Keratinocyte (primary cell): ENCODE measurements around the gene ARID3A.

Experiments used
- EZH2 ChIP-seq: IDR thresholded peaks from one replicate; pipeline ENCODE4 v1.6.1; 2012; ENCODE audit warnings: inconsistent platforms, mild to moderate bottlenecking, low read length, moderate library complexity
- TF ChIP-seq, protein P1 (sequence below), 3 experiments: IDR thresholded peaks in 1 of 3; conservative IDR thresholded peaks in 1 of 3; optimal IDR thresholded peaks in 1 of 3; 2 replicates in 2 of 3; 3 replicates in 1 of 3; pipeline versions ENCODE3 to v1.5.1; 2011; ENCODE audit warnings: low read length in 3 of 3, mild to moderate bottlenecking in 3 of 3, moderate library complexity in 2 of 3, control low read depth in 1 of 3, inconsistent platforms in 1 of 3; ENCODE audit not compliant: insufficient read depth in 2 of 3; ENCODE audit errors: extremely low read depth in 1 of 3

DNA sequence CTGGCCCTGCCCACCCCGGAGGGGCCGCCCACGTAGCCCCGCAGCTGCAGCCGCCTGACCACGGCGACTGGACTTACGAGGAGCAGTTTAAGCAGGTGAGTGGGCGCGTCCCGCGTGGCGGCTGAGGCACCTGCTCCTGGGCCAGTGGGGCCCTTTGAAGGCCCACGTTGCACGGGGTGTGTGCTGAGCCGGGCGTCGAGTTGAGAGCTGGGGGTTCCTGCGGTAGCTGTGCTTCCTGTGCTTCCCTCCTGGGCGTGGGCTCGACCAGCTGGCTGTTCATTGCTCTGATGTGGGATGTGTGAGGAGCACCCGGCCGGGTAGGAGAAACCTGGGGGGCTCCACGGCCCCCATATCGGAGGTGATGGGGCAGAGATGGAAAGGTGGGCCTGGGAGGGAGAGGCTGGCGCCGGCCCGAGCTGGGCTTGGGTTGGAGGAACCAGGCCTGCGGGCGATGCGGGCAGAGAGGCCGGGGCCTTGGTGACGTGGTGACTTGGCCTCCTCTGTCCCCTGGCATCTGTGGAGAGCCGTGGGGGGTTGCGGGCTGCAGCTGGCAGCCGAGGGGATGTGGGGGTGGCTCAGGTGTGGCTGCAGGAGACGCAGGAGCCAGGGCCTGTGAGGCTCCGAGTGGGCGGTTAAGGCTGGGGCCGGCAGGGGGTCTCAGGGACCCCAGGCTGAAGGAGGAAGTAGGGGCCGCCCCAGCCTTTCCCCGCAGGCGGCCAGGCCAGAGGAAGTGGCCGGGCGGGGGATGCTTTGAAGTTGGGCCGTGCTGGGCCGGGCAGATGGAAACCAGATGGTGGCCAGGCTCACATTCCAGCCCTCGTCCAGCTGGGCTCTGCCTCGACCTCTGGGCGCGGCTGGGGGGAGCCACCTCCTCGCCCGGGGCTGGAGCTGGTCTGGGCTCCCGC, 7.1 kb downstream of the ARID3A start:
- TF ChIP-seq, protein P1, sequence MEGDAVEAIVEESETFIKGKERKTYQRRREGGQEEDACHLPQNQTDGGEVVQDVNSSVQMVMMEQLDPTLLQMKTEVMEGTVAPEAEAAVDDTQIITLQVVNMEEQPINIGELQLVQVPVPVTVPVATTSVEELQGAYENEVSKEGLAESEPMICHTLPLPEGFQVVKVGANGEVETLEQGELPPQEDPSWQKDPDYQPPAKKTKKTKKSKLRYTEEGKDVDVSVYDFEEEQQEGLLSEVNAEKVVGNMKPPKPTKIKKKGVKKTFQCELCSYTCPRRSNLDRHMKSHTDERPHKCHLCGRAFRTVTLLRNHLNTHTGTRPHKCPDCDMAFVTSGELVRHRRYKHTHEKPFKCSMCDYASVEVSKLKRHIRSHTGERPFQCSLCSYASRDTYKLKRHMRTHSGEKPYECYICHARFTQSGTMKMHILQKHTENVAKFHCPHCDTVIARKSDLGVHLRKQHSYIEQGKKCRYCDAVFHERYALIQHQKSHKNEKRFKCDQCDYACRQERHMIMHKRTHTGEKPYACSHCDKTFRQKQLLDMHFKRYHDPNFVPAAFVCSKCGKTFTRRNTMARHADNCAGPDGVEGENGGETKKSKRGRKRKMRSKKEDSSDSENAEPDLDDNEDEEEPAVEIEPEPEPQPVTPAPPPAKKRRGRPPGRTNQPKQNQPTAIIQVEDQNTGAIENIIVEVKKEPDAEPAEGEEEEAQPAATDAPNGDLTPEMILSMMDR (optimal IDR thresholded peaks at IDR 0.05 in 1 of 3, IDR thresholded peaks at IDR 0.05 in 1 of 3, conservative IDR thresholded peaks at IDR 0.05 in 1 of 3; ENCODE audit: extremely low read depth in 1 of 3, insufficient read depth in 2 of 3, low read length in 3 of 3): no peak
- no peak for TF ChIP-seq EZH2
